ENCODE results near the gene SAFB. TPM values are rescaled to one million over a fixed set of nuclear protein-coding genes. Genes with fewer than 3 reads are reported as not detected.

SAFB gene
- polyA plus RNA-seq, 1 experiment, result 34.0 TPM

DNA sequence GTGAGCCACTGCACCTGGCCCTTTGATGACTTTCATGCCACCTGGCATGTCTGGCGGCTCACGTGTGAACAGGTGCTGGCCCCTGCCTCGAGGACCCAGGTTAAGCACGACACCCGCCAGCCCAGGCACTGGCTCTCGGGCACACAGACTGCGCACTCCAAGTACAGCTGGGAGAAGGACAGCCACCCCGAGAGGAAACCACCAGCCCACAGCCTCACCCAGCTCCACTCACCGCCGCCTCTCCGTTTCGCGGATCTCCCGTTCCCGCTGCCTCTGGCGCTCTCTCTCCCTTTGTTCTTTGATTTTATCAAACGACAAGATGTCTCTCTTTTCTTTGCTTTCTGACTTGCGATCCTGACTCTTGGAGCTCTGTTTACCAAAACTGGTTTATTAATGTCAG lies 27.8 kb upstream of the SAFB start:
- H3K27ac ChIP-seq (ENCODE audit: low read depth, low read length), result no peak overlapping the region
- no peaks in the 10 kb centered on the region; the same call in 1 of the 2 replicates for H3K9me3 ChIP-seq (ENCODE audit: control insufficient read depth, insufficient read depth, low read length)
- TF ChIP-seq, protein P1, sequence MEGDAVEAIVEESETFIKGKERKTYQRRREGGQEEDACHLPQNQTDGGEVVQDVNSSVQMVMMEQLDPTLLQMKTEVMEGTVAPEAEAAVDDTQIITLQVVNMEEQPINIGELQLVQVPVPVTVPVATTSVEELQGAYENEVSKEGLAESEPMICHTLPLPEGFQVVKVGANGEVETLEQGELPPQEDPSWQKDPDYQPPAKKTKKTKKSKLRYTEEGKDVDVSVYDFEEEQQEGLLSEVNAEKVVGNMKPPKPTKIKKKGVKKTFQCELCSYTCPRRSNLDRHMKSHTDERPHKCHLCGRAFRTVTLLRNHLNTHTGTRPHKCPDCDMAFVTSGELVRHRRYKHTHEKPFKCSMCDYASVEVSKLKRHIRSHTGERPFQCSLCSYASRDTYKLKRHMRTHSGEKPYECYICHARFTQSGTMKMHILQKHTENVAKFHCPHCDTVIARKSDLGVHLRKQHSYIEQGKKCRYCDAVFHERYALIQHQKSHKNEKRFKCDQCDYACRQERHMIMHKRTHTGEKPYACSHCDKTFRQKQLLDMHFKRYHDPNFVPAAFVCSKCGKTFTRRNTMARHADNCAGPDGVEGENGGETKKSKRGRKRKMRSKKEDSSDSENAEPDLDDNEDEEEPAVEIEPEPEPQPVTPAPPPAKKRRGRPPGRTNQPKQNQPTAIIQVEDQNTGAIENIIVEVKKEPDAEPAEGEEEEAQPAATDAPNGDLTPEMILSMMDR (IDR thresholded peaks at IDR 0.05; ENCODE audit: low read depth, low read length), result no peak
- ChIA-PET POLR2A (interaction anchor here (1.2 kb wide), 1 partner anchor 28 kb away, joined by 3 read pairs; the partner anchor contains the start of gene SAFB), CTCF (no interaction called here)
- H3K27me3 ChIP-seq (ENCODE audit: control insufficient read depth, insufficient read depth, low read length), result no peaks in the 10 kb centered on the region
- DNase-seq (ENCODE audit: low read depth, low spot score), result no peak
- H3K4me3 ChIP-seq (ENCODE audit: low read depth, low read length), result no peak overlapping the region

DNA sequence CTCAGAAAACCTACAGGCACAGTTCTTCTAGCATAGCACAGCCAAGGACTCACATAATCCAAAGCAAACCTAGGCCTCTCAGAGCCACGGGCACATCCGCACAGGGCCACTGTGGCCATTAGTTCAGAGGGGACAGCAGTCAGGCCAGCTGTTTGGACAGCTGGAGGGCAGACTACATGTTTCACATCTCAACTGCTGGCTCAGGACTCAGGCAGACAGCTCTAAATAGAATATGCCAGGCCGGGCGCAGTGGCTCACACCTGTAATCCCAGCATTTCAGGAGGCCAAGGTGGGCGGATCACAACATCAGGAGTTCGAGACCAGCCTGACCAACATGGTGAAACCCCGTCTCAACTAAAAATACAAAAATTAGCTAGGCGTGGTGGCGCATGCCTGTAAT lies 27.1 kb upstream of the SAFB start:
- ChIA-PET POLR2A (interaction anchor here (1.2 kb wide), 1 partner anchor 27 kb away, joined by 3 read pairs; the partner anchor contains the start of gene SAFB), CTCF (no interaction called here)
- DNase-seq (ENCODE audit: low read depth, low spot score), result no peak
- Histone ChIP-seq H3K9me3 (ENCODE audit: control insufficient read depth, insufficient read depth, low read length) (no peaks in the 10 kb centered on the region; the same call in 1 of the 2 replicates), H3K27ac (ENCODE audit: low read depth, low read length) (no peak overlapping the region), H3K27me3 (ENCODE audit: control insufficient read depth, insufficient read depth, low read length) (no peaks in the 10 kb centered on the region), H3K4me3 (ENCODE audit: low read depth, low read length) (no peak overlapping the region)
- TF ChIP-seq, protein P1 (IDR thresholded peaks at IDR 0.05; ENCODE audit: low read depth, low read length), result no peak

DNA sequence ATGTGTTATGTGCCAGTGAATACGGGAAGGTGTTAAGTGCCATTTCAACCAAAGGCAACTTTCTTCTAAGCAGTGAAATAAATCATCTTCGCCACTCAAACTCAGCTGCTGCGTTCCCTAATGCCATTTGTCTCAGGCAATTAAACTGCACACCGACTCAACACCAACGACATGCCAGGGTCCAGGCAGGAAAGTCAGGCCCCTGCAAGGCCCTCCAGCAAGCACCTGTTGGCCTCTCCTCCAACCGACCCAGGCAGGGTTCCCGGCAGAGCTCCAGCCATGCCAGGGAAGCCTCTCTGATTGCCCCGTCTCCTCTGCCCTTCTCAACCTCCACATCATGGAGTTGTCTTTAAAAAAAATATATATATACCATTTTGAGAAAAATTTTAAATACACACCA lies 22.1 kb upstream of the SAFB start:
- H3K4me3 ChIP-seq (ENCODE audit: low read depth, low read length), result no peak overlapping the region
- no peaks in the 10 kb centered on the region for H3K9me3 ChIP-seq (ENCODE audit: control insufficient read depth, insufficient read depth, low read length)
- H3K27me3 ChIP-seq (ENCODE audit: control insufficient read depth, insufficient read depth, low read length), result no peaks in the 10 kb centered on the region
- H3K27ac ChIP-seq (ENCODE audit: low read depth, low read length), result no peak overlapping the region
- ChIA-PET POLR2A (no interaction called here), CTCF (no interaction called here)
- no peak for DNase-seq (ENCODE audit: low read depth, low spot score)
- TF ChIP-seq, protein P1 (IDR thresholded peaks at IDR 0.05; ENCODE audit: low read depth, low read length), result no peak

DNA sequence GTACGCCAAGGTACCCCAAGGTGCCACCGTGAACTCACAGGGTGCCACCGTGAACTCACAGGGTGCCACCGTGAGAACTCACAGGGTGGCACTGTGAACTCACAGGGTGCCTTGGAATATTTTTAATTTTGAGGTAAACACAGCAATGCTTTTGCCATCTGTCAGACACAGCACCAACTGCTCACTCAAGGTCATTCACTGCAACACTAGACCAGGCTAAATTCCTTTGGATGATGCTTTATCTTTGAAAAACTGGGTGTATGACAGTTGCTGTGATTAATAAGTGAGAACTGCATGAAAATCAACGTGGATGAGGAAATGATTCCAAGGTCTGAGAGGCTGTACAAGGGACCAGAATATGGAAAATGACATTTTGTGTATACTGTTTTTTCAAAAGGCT lies 19.3 kb upstream of the SAFB start:
- ChIA-PET CTCF (no interaction called here), POLR2A (no interaction called here)
- no peaks in the 10 kb centered on the region for H3K27me3 ChIP-seq (ENCODE audit: control insufficient read depth, insufficient read depth, low read length)
- H3K27ac ChIP-seq (ENCODE audit: low read depth, low read length), result no peak overlapping the region
- TF ChIP-seq, protein P1 (IDR thresholded peaks at IDR 0.05; ENCODE audit: low read depth, low read length), result no peak
- no peak overlapping the region for H3K4me3 ChIP-seq (ENCODE audit: low read depth, low read length)
- no peaks in the 10 kb centered on the region for H3K9me3 ChIP-seq (ENCODE audit: control insufficient read depth, insufficient read depth, low read length)
- DNase-seq (ENCODE audit: low read depth, low spot score), result no peak

DNA sequence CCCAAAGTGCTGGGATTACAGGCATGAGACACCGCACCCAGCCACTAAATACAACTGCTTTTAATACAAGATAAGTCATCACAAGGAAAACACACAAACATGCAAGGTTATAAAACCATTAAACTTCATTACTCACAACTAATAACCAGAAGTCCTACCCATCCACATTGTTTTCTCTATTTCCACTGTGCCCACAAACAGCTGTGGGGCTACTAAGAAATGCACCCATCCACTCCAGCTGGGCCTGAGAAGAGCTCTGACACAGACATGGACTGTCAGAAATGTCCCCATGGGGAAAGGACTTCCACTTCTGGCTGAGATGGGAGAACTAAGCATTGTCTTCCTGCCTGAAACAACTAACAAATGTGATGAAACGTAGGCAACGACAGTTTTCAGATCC lies 17.5 kb upstream of the SAFB start:
- Histone ChIP-seq H3K27ac (ENCODE audit: low read depth, low read length) (no peak overlapping the region), H3K9me3 (ENCODE audit: control insufficient read depth, insufficient read depth, low read length) (no peaks in the 10 kb centered on the region), H3K27me3 (ENCODE audit: control insufficient read depth, insufficient read depth, low read length) (no peaks in the 10 kb centered on the region), H3K4me3 (ENCODE audit: low read depth, low read length) (no peak overlapping the region)
- CTCF ChIA-PET, result no interaction called here
- TF ChIP-seq, protein P1 (IDR thresholded peaks at IDR 0.05; ENCODE audit: low read depth, low read length), result no peak
- POLR2A ChIA-PET, result no interaction called here
- DNase-seq (ENCODE audit: low read depth, low spot score), result no peak

Data from AG04450 (cell line).